ENCODE measurements around the gene PPP1R13B.

Gene PPP1R13B

GRCh38 chr14:103738701-103739451, 108.5 kb downstream of the PPP1R13B start:
- DNase-seq: no peak

GRCh38 chr14:103738166-103738565, 109.2 kb downstream of the PPP1R13B start:
- DNase-seq: no peak

- DNase-seq: no peak
These were observed 109.8 kb downstream of the PPP1R13B start for GRCh38 chr14:103737432-103738045.

- no peak for DNase-seq
These were observed 110.6 kb downstream of the PPP1R13B start for GRCh38 chr14:103736546-103737431.

- no peak for DNase-seq
These were observed 111.4 kb downstream of the PPP1R13B start for GRCh38 chr14:103735815-103736545.

GRCh38 chr14:103735439-103735814, 111.9 kb downstream of the PPP1R13B start:
- no peak for DNase-seq

GRCh38 chr14:103735022-103735421, 112.4 kb downstream of the PPP1R13B start:
- no peak for DNase-seq

GRCh38 chr14:103734081-103734888, 113.1 kb downstream of the PPP1R13B start:
- DNase-seq: no peak

GRCh38 chr14:103733651-103734050, 113.7 kb downstream of the PPP1R13B start:
- DNase-seq: no peak

GRCh38 chr14:103732868-103733620, 114.3 kb downstream of the PPP1R13B start:
- DNase-seq: no peak

- no peak for DNase-seq
These were observed 115.2 kb downstream of the PPP1R13B start for GRCh38 chr14:103731916-103732867.

GRCh38 chr14:103731481-103731880, 115.9 kb downstream of the PPP1R13B start:
- no peak for DNase-seq

- DNase-seq: no peak
These were observed 116.8 kb downstream of the PPP1R13B start for GRCh38 chr14:103730490-103731035.

- DNase-seq: no peak
These were observed 117.6 kb downstream of the PPP1R13B start for GRCh38 chr14:103729496-103730448.

- DNase-seq: no peak
These were observed 118.7 kb downstream of the PPP1R13B start for GRCh38 chr14:103728721-103729120.

GRCh38 chr14:103728141-103728540, 119.2 kb downstream of the PPP1R13B start:
- no peak for DNase-seq

GRCh38 chr14:103727313-103727980, 119.9 kb downstream of the PPP1R13B start:
- no peak for DNase-seq

- no peak for DNase-seq
These were observed 120.9 kb downstream of the PPP1R13B start for GRCh38 chr14:103726474-103726873.
